HEK293 (cell line): ENCODE results near the gene MRPL20.

Experiments
- CTCF ChIA-PET: fragments of 350-600 bp; formaldehyde crosslinking; extraction: SDS; loops from one replicate; lab custom pipeline; 2021; ENCODE audit warnings: antibody characterized with exemption; lab: Yijun Ruan, JAX
- POLR2A ChIA-PET: fragments of 300-600 bp; formaldehyde crosslinking; extraction: SDS; loops from one replicate; lab custom pipeline; 2020; ENCODE audit warnings: antibody characterized with exemption, inconsistent platforms; lab: Yijun Ruan, JAX
- H3K27ac ChIP-seq: fragments of 200-500 bp; sonication (Bioruptor generic); 2 replicates; pipeline ENCODE4 v1.5.1; 2014; ENCODE audit warnings: low read depth, low read length, control low read depth, inconsistent platforms; ENCODE audit errors: extremely low read depth
- H3K36me3 ChIP-seq, 2 experiments: fragments of 200-500 bp in 1 of 2; sonication (Bioruptor generic) in 1 of 2; 1 replicate in 1 of 2; 2 replicates in 1 of 2; pipeline ENCODE4 v1.5.1; 2014 to 2017; ENCODE audit warnings: inconsistent platforms in 2 of 2, low read length in 2 of 2; ENCODE audit not compliant: control insufficient read depth in 2 of 2, insufficient read depth in 1 of 2
- H3K4me1 ChIP-seq: fragments of 200-500 bp; sonication (Bioruptor generic); 2 replicates; pipeline ENCODE4 v1.5.1; 2014; ENCODE audit warnings: mild to moderate bottlenecking, low read length, inconsistent platforms; ENCODE audit not compliant: control insufficient read depth, insufficient read depth
- H3K4me3 ChIP-seq: 2 replicates; pipeline ENCODE4 v1.5.1; 2011; ENCODE audit warnings: low read depth, mild to moderate bottlenecking, control low read depth, low read length, moderate library complexity
- H3K9me3 ChIP-seq: fragments of 200-500 bp; sonication (Bioruptor generic); 2 replicates; pipeline ENCODE4 v1.5.1; 2014; ENCODE audit warnings: low read depth, low read length, inconsistent platforms; ENCODE audit not compliant: control insufficient read depth, insufficient read depth
- BCL11A ChIP-seq: fragments of 450-650 bp; formaldehyde crosslinking; IDR thresholded peaks from 2 replicates; pipeline ENCODE4 v1.5.1; 2016; ENCODE audit warnings: low read depth, missing biosample characterization, missing genetic modification characterization
- BCL11B ChIP-seq: fragments of 450-650 bp; formaldehyde crosslinking; IDR thresholded peaks from 2 replicates; pipeline ENCODE4 v1.5.1; 2016; ENCODE audit warnings: low read depth, missing biosample characterization, missing genetic modification characterization
- FEZF1 ChIP-seq: fragments of 450-650 bp; formaldehyde crosslinking; IDR thresholded peaks from 2 replicates; pipeline ENCODE4 v1.5.1; 2016; ENCODE audit warnings: missing biosample characterization, missing genetic modification characterization
- GLIS1 ChIP-seq: fragments of 450-650 bp; formaldehyde crosslinking; IDR thresholded peaks from 2 replicates; pipeline ENCODE4 v1.5.1; 2016; ENCODE audit warnings: missing biosample characterization, missing genetic modification characterization
- IKZF3 ChIP-seq: fragments of 450-650 bp; IDR thresholded peaks from 2 replicates; pipeline ENCODE4 v1.5.0; 2018; ENCODE audit warnings: missing biosample characterization, mild to moderate bottlenecking, missing genetic modification characterization, moderate library complexity
- ZEB2 ChIP-seq: fragments of 450-650 bp; formaldehyde crosslinking; IDR thresholded peaks from 2 replicates; pipeline ENCODE4 v1.5.1; 2016; ENCODE audit warnings: missing biosample characterization, missing genetic modification characterization
- ZNF10 ChIP-seq: fragments of 450-650 bp; formaldehyde crosslinking; IDR thresholded peaks from 2 replicates; pipeline ENCODE4 v1.5.1; 2017; ENCODE audit warnings: missing biosample characterization, missing genetic modification characterization
- ZNF157 ChIP-seq: fragments of 450-650 bp; formaldehyde crosslinking; IDR thresholded peaks from 2 replicates; pipeline ENCODE4 v1.5.1; 2016; ENCODE audit warnings: missing biosample characterization, missing genetic modification characterization
- ZNF169 ChIP-seq: fragments of 450-650 bp; formaldehyde crosslinking; IDR thresholded peaks from 2 replicates; pipeline ENCODE4 v1.5.1; 2016; ENCODE audit warnings: missing biosample characterization, missing genetic modification characterization
- ZNF175 ChIP-seq: fragments of 450-650 bp; formaldehyde crosslinking; IDR thresholded peaks from 2 replicates; pipeline ENCODE4 v1.5.1; 2016; ENCODE audit warnings: missing biosample characterization, missing genetic modification characterization
- ZNF221 ChIP-seq: fragments of 450-650 bp; formaldehyde crosslinking; IDR thresholded peaks from 2 replicates; pipeline ENCODE4 v1.5.1; 2017; ENCODE audit warnings: missing biosample characterization, missing genetic modification characterization, borderline replicate concordance
- ZNF366 ChIP-seq: fragments of 450-650 bp; formaldehyde crosslinking; conservative IDR thresholded peaks from 2 replicates; pipeline ENCODE4 v1.5.1; 2016; ENCODE audit warnings: missing biosample characterization, missing genetic modification characterization
- ZNF416 ChIP-seq: fragments of 450-650 bp; formaldehyde crosslinking; IDR thresholded peaks from 2 replicates; pipeline ENCODE4 v1.5.1; 2016; ENCODE audit warnings: missing biosample characterization, missing genetic modification characterization
- ZNF473 ChIP-seq: fragments of 450-650 bp; formaldehyde crosslinking; IDR thresholded peaks from 2 replicates; pipeline ENCODE4 v1.5.1; 2017; ENCODE audit warnings: missing biosample characterization, missing genetic modification characterization
- ZNF530 ChIP-seq: fragments of 450-650 bp; formaldehyde crosslinking; IDR thresholded peaks from 2 replicates; pipeline ENCODE4 v1.5.1; 2016; ENCODE audit warnings: low read depth, missing biosample characterization, missing genetic modification characterization
- ZNF544 ChIP-seq: fragments of 450-650 bp; formaldehyde crosslinking; IDR thresholded peaks from 2 replicates; pipeline ENCODE4 v1.5.0; 2017; ENCODE audit warnings: missing biosample characterization, missing genetic modification characterization
- ZNF660 ChIP-seq: fragments of 450-650 bp; IDR thresholded peaks from 2 replicates; pipeline ENCODE4 v1.5.1; 2018; ENCODE audit warnings: missing biosample characterization, mild to moderate bottlenecking, missing genetic modification characterization
- ZNF76 ChIP-seq: fragments of 450-650 bp; formaldehyde crosslinking; IDR thresholded peaks from 2 replicates; pipeline ENCODE4; 2016; ENCODE audit warnings: low read depth, missing biosample characterization, missing genetic modification characterization, borderline replicate concordance
- TF ChIP-seq, protein P1 (sequence below): fragments of 450-650 bp; formaldehyde crosslinking; IDR thresholded peaks from 2 replicates; pipeline ENCODE4 v1.5.1; 2017; ENCODE audit warnings: missing biosample characterization, missing genetic modification characterization
- TF ChIP-seq, protein P2 (sequence below): fragments of 450-650 bp; formaldehyde crosslinking; IDR thresholded peaks from 2 replicates; pipeline ENCODE4 v1.5.1; 2016; ENCODE audit warnings: missing biosample characterization, missing genetic modification characterization
- TF ChIP-seq, protein P3 (sequence below): sonication (generic); formaldehyde crosslinking; IDR thresholded peaks from 2 replicates; pipeline ENCODE4 v1.8.1; 2022; ENCODE audit warnings: mild to moderate bottlenecking, moderate library complexity, missing genetic modification reagents

Gene MRPL20

DNA sequence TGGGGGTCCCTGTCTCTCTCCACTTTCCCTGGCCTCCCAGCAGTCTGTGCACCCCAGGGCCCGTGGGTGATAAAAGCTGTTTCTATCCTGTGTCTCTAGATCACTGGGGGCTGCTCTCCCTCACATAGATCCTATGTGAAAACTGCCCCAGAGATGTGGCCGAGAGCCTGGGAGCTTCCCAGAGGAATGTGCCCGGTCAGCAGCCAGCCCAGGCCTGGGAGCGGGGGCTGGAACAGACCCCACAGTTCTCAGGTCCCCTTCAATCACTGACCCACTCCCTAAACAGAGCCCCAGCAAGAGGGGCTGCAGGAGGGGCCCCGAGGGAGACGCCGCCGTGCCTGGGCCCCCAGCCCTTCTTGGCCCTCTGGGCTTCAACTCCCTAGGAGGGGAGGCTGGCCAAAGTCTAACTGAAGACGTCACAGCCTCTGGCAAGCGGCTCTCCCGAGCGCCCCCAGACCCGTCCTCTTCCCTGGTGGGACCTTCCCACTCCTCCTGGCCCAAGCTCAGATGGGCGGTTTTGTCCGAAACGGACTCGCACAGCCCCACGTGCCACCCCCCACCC lies 49.1 kb downstream of the MRPL20 start:
- Histone ChIP-seq H3K4me1 (peaks cover 7% of the 10 kb centered on the region; the same call in 1 of the 2 replicates), H3K36me3 (no peaks in the 10 kb centered on the region), H3K27ac (no peak overlapping the region), H3K9me3 (no peaks in the 10 kb centered on the region), H3K4me3 (no peak overlapping the region)
- POLR2A ChIA-PET = no interaction called here
- CTCF ChIA-PET = no interaction called here
- 0 out of 2 replicates have a peak, but pooled peaks have one; percentile 52 for TF ChIP-seq IKZF3 (tag by site-specific recombination)
- no peak for TF ChIP-seq ZNF221 (tag by site-specific recombination)

DNA sequence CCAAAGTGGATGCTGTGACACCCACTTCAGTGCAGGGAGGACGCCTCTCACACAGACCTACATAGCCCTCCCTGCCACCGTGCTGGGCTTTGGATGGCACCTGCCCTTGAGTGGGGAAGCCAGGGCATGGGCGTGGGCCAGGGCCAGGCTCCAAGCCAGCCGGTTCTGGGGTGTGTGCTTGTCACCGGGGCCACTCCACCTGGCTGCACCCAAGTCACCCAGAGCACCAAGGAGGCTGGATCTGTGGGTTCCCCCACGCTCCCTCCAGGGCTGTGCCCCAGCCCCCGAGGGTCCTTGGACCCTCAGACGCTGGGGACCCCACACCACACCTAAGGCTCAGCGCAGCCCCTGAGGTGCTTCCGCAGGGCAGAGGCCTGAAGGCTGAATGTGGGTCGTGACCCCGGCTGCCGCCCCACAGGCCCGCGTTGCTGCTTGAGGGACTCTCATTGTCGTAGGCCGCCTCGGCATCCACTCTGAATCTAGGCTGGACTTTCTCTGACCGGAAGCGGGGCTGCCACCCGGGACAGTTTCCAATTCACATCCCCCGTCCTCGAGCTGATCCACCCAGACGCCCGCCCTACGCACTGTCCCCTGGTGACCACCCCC lies 50.2 kb downstream of the MRPL20 start:
- CTCF ChIA-PET = interaction anchor here (0.6 kb wide), 1 partner anchor 585 kb away, joined by 3 read pairs; no protein-coding TSS in a partner anchor
- Histone ChIP-seq H3K9me3 (no peaks in the 10 kb centered on the region), H3K27ac (no peak overlapping the region), H3K36me3 (no peaks in the 10 kb centered on the region), H3K4me3 (no peak overlapping the region), H3K4me1 (peaks cover 7% of the 10 kb centered on the region; the same call in 1 of the 2 replicates)
- TF ChIP-seq, protein P1, sequence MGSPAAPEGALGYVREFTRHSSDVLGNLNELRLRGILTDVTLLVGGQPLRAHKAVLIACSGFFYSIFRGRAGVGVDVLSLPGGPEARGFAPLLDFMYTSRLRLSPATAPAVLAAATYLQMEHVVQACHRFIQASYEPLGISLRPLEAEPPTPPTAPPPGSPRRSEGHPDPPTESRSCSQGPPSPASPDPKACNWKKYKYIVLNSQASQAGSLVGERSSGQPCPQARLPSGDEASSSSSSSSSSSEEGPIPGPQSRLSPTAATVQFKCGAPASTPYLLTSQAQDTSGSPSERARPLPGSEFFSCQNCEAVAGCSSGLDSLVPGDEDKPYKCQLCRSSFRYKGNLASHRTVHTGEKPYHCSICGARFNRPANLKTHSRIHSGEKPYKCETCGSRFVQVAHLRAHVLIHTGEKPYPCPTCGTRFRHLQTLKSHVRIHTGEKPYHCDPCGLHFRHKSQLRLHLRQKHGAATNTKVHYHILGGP (tag by site-specific recombination) = no peak
- TF ChIP-seq FEZF1 (no peak), ZNF169 (tag by site-specific recombination) (no peak), ZNF157 (tag by site-specific recombination) (no peak), ZNF660 (tag by site-specific recombination) (no peak), GLIS1 (peak; percentile 5; the same call in 1 of the 2 replicates), BCL11B (tag by site-specific recombination) (peak; percentile 44; the same call in 1 of the 2 replicates), ZNF175 (tag by site-specific recombination) (no peak), ZNF10 (tag by site-specific recombination) (no peak), ZNF366 (tag by site-specific recombination) (no peak), ZNF416 (tag by site-specific recombination) (no peak), ZNF473 (tag by site-specific recombination) (no peak), ZNF530 (tag by site-specific recombination) (no peak), ZEB2 (tag by site-specific recombination) (no peak), ZNF76 (tag by site-specific recombination) (no peak), BCL11A (peak; percentile 56; the same call in 1 of the 2 replicates), ZNF544 (tag by site-specific recombination) (no peak)
- TF ChIP-seq, protein P2, sequence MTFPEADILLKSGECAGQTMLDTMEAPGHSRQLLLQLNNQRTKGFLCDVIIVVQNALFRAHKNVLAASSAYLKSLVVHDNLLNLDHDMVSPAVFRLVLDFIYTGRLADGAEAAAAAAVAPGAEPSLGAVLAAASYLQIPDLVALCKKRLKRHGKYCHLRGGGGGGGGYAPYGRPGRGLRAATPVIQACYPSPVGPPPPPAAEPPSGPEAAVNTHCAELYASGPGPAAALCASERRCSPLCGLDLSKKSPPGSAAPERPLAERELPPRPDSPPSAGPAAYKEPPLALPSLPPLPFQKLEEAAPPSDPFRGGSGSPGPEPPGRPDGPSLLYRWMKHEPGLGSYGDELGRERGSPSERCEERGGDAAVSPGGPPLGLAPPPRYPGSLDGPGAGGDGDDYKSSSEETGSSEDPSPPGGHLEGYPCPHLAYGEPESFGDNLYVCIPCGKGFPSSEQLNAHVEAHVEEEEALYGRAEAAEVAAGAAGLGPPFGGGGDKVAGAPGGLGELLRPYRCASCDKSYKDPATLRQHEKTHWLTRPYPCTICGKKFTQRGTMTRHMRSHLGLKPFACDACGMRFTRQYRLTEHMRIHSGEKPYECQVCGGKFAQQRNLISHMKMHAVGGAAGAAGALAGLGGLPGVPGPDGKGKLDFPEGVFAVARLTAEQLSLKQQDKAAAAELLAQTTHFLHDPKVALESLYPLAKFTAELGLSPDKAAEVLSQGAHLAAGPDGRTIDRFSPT (tag by site-specific recombination) = peak; percentile 73; the same call in 1 of the 2 replicates
- TF ChIP-seq, protein P3, sequence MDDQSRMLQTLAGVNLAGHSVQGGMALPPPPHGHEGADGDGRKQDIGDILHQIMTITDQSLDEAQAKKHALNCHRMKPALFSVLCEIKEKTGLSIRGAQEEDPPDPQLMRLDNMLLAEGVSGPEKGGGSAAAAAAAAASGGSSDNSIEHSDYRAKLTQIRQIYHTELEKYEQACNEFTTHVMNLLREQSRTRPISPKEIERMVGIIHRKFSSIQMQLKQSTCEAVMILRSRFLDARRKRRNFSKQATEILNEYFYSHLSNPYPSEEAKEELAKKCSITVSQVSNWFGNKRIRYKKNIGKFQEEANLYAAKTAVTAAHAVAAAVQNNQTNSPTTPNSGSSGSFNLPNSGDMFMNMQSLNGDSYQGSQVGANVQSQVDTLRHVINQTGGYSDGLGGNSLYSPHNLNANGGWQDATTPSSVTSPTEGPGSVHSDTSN (CRISPR knock-in tag) = no peak
- POLR2A ChIA-PET = interaction anchor here (1.1 kb wide), 1 partner anchor 9 kb away, joined by 3 read pairs; no protein-coding TSS in a partner anchor
